Esophagus squamous epithelium (tissue), 4 donors: ENCODE results near the gene RALGPS1.

Experiments
- CTCF ChIP-seq, 6 experiments: fragments of 450-650 bp in 4 of 6; fragments of 200-600 bp in 2 of 6; sonication (generic) in 2 of 6; IDR thresholded peaks; one replicate each; pipeline ENCODE4 v1.5.1; 2016 to 2019; ENCODE audit warnings: antibody characterized with exemption in 6 of 6, mild to moderate bottlenecking in 4 of 6, moderate library complexity in 4 of 6
- POLR2A ChIP-seq, 4 donors: fragments of 450-650 bp; IDR thresholded peaks; one replicate each; pipeline ENCODE4 v1.6.1; 2017; ENCODE audit warnings: antibody characterized with exemption in 4 of 4, mild to moderate bottlenecking in 4 of 4, moderate library complexity in 3 of 4

DNA sequence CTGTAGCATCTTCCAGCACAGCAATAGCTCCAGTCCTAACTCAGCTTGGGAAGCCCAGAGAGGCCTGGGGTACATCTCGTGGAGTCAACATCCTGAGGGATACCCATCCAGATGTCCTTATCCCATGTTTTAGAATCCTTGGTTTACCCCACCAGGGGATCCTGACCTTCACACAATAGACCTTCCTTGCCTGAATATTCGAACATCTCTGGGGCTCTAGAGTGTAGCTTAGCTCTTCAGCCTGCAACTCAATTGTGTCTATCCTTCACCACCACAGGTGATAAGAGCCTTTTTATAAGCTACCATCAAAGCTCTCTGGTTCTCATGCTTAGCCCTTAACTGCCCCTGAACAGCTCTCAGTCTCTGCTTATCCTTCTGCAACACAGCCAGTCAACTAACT, 7.5 kb upstream of the RALGPS1 start:
- TF ChIP-seq CTCF (IDR thresholded peaks at IDR 0.05) (no peak), POLR2A (IDR thresholded peaks at IDR 0.05) (no peak)
